HL-60 (cell line): Measurements from ENCODE around the gene CDCA5.

ENCODE experiments used
- DNase-seq, 2 experiments: peaks; one replicate each; pipeline ENCODE4 v3.0.0-alpha.2; 2010 to 2020; ENCODE audit warnings: low read depth in 1 of 2, low spot score in 1 of 2
- H3K27ac ChIP-seq: fragments of 250-450 bp; sonication (Bioruptor Pico); replicated peaks from 2 replicates; pipeline ENCODE4 v1.5.1; 2020; ENCODE audit warnings: mild to moderate bottlenecking, moderate library complexity
- H3K27me3 ChIP-seq: fragments of 250-450 bp; sonication (Bioruptor Pico); 2 replicates; pipeline ENCODE4 v1.5.1; 2021; ENCODE audit warnings: mild to moderate bottlenecking, moderate library complexity; ENCODE audit not compliant: insufficient read depth, poor library complexity, severe bottlenecking
- H3K4me3 ChIP-seq: replicated peaks from 2 replicates; pipeline ENCODE4 v1.5.1; 2011; ENCODE audit warnings: mild to moderate bottlenecking, control low read depth, low read length; ENCODE audit not compliant: insufficient read depth
- CTCF ChIP-seq: IDR thresholded peaks from one replicate; pipeline ENCODE4 v1.5.1; 2011; ENCODE audit warnings: low read length, control low read depth, inconsistent platforms; ENCODE audit not compliant: insufficient read depth
- GABPA ChIP-seq: IDR thresholded peaks from 2 replicates; pipeline ENCODE4 v1.6.1; 2012; ENCODE audit warnings: low read depth
- POLR2AphosphoS5 ChIP-seq: IDR thresholded peaks from 2 replicates; pipeline ENCODE4 v1.6.1; 2012; ENCODE audit warnings: low read depth
- REST ChIP-seq: IDR thresholded peaks from 2 replicates; pipeline ENCODE4 v1.6.1; 2012; ENCODE audit warnings: low read depth; ENCODE audit not compliant: insufficient replicate concordance
- SPI1 ChIP-seq: IDR thresholded peaks from 2 replicates; pipeline ENCODE4 v1.6.1; 2012; ENCODE audit warnings: low read depth, mild to moderate bottlenecking, borderline replicate concordance

CDCA5 gene

GRCh38 chr11:65071907-65072630 is 11.8 kb downstream of the CDCA5 start:
- Histone ChIP-seq H3K27ac (no peak overlapping the region), H3K4me3 (no peak overlapping the region), H3K27me3 (no peaks in the 10 kb centered on the region)
- DNase-seq = no peak
- no peak for TF ChIP-seq POLR2AphosphoS5
- no peak for TF ChIP-seq GABPA
- no peak for TF ChIP-seq CTCF
- no peak for TF ChIP-seq REST
- TF ChIP-seq SPI1 = no peak

- DNase-seq = peak; percentile 49 to 66
- TF ChIP-seq POLR2AphosphoS5 (no peak), SPI1 (no peak), GABPA (no peak), CTCF (no peak), REST (no peak)
- H3K27me3 ChIP-seq = no peaks in the 10 kb centered on the region
- no peak overlapping the region for H3K27ac ChIP-seq
- no peak overlapping the region for H3K4me3 ChIP-seq
Observed at GRCh38 chr11:65069217-65069616, 14.6 kb downstream of the CDCA5 start.

- Histone ChIP-seq H3K27ac (no peak overlapping the region), H3K27me3 (no peaks in the 10 kb centered on the region), H3K4me3 (no peak overlapping the region)
- no peak for TF ChIP-seq SPI1
- no peak for TF ChIP-seq REST
- no peak for TF ChIP-seq CTCF
- TF ChIP-seq GABPA = no peak
- TF ChIP-seq POLR2AphosphoS5 = no peak
- DNase-seq = no peak
Observed at GRCh38 chr11:65067446-65067845, 16.4 kb downstream of the CDCA5 start.
